Measurements from ENCODE around the gene COL27A1. TPM values are rescaled to one million over a fixed set of nuclear protein-coding genes. Genes with fewer than 3 reads are reported as not detected.

COL27A1 gene
- total RNA-seq, 2 experiments from 2014 or later = not detected

DNA sequence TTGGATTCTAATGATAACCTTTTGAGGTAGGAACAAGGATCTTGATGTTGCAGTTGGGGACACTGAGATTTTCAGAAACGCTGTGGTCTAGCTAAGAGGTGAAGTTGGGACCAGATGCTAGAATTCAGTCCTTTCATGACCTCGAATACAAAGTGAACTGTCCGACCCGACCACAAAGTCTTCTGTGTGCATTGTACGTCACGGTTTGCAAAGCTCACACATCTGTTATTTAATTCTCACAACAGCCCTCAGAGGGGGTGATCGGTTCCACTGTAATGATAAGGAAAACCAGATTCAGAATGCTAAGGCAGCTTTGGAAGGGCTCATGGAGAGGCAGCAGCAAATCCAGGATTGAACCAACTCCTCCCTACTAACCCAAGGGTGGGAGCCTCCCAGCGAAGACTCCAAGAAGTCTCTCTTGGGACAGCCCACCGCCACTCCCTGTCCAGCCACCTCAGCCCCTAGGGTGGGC lies 39.6 kb upstream of the COL27A1 start:
- TF ChIP-seq EZH2phosphoT487 (IDR thresholded peaks at IDR 0.05; ENCODE audit: borderline replicate concordance, low read depth, low read length) (no peak), CTCF (conservative IDR thresholded peaks at IDR 0.05; ENCODE audit: low read length) (no peak)
- CTCF ChIA-PET (ENCODE audit: unreplicated experiment) = no interaction called here
- Histone ChIP-seq H3K27ac (ENCODE audit: low read depth, low read length, poor library complexity, severe bottlenecking) (no peak overlapping the region), H3K4me1 (ENCODE audit: insufficient read depth, low read length, poor library complexity, severe bottlenecking) (no peaks in the 10 kb centered on the region), H3K9me2 (ENCODE audit: insufficient read depth, low read length) (no peaks in the 10 kb centered on the region), H3K36me3 (ENCODE audit: insufficient read depth, low read length) (no peaks in the 10 kb centered on the region), H3K79me2 (ENCODE audit: insufficient read depth, low read depth, low read length) (no peaks in the 10 kb centered on the region), H2AFZ (ENCODE audit: low read length) (no peak overlapping the region), H4K20me1 (ENCODE audit: insufficient read depth, low read length) (no peaks in the 10 kb centered on the region), H3K4me2 (ENCODE audit: low read length) (no peak overlapping the region), H3K4me3 (ENCODE audit: low read depth, low read length, poor library complexity, severe bottlenecking) (no peak overlapping the region), H3K9me3 (ENCODE audit: low read length) (no peaks in the 10 kb centered on the region)
- intact Hi-C loops (cut with micrococcal nuclease; ENCODE audit: unreplicated experiment) = no loop called here
- no peak for DNase-seq (ENCODE audit: low spot score)
- BruUV-seq (replicated peaks) = no TSS peak
- POLR2A ChIA-PET = no interaction called here

DNA sequence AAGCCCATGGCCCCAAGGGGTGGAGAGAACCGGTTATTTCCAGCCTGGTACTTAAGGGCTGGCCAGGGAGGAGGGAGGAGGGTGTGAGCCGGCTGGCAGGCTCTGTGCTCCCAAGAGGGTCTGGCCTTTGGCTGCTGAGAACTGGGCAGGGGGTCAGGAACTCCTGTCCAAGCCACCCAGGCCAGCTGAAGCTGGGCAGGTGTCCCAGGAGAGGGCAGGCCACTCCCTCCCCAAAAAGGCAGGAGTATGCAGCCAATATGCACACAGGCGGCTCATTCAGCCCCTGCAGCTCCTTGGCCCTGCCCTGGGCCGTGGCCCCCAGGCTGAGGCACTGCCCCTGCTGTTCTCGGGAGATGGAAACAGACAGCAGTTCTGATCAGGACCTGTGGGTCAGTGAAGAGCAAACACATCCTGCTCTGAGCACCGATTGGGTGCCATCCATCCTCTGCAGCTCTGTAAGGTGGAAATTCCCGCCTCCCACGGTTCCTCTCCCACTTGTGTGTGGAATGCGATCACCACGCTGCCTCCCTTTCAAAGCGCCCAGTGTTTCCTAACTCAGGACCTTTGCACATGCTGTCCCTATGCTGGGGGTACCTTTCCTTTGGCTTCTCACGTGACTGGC lies 39.1 kb upstream of the COL27A1 start:
- no peaks in the 10 kb centered on the region for H3K4me1 ChIP-seq (ENCODE audit: insufficient read depth, low read length, poor library complexity, severe bottlenecking)
- no peak for DNase-seq (ENCODE audit: low spot score)
- no peak overlapping the region for H2AFZ ChIP-seq (ENCODE audit: low read length)
- ChIA-PET POLR2A (no interaction called here), CTCF (ENCODE audit: unreplicated experiment) (no interaction called here)
- H3K27ac ChIP-seq (ENCODE audit: low read depth, low read length, poor library complexity, severe bottlenecking) = no peak overlapping the region
- intact Hi-C loops (cut with micrococcal nuclease; ENCODE audit: unreplicated experiment) = no loop called here
- no peaks in the 10 kb centered on the region for H3K79me2 ChIP-seq (ENCODE audit: insufficient read depth, low read depth, low read length)
- H4K20me1 ChIP-seq (ENCODE audit: insufficient read depth, low read length) = no peaks in the 10 kb centered on the region
- TF ChIP-seq CTCF (conservative IDR thresholded peaks at IDR 0.05; ENCODE audit: low read length) = no peak
- no peak for TF ChIP-seq EZH2phosphoT487 (IDR thresholded peaks at IDR 0.05; ENCODE audit: borderline replicate concordance, low read depth, low read length)
- no peak overlapping the region for H3K4me3 ChIP-seq (ENCODE audit: low read depth, low read length, poor library complexity, severe bottlenecking)
- H3K9me3 ChIP-seq (ENCODE audit: low read length) = no peaks in the 10 kb centered on the region
- H3K9me2 ChIP-seq (ENCODE audit: insufficient read depth, low read length) = no peaks in the 10 kb centered on the region
- no TSS peak for BruUV-seq (replicated peaks)
- H3K36me3 ChIP-seq (ENCODE audit: insufficient read depth, low read length) = no peaks in the 10 kb centered on the region
- no peak overlapping the region for H3K4me2 ChIP-seq (ENCODE audit: low read length)

DNA sequence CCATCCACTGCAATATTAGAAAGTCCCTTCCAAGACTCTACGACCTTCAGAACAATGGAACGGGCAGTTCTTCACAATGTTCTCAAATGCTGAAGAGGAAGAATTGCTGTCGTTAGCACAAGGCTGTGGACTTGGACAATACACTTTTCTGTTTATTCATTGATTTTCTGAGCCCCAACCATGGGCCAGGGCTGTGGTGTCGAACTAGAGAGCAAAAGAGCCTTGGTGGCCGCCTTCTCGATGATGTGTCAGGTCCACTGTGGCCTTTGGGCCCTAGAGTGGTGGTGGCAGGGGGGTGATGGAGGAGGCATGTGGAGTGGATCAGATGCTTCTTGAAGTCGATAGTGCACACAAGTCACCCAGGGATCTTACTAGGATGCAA lies 37.7 kb upstream of the COL27A1 start:
- ChIA-PET POLR2A (no interaction called here), CTCF (ENCODE audit: unreplicated experiment) (interaction anchor here (0.6 kb wide), 1 partner anchor 1249 kb away, joined by 3 read pairs; no protein-coding TSS in a partner anchor)
- DNase-seq (ENCODE audit: low spot score) = no peak
- H3K4me3 ChIP-seq (ENCODE audit: low read depth, low read length, poor library complexity, severe bottlenecking) = no peak overlapping the region
- H3K4me2 ChIP-seq (ENCODE audit: low read length) = no peak overlapping the region
- H3K79me2 ChIP-seq (ENCODE audit: insufficient read depth, low read depth, low read length) = no peaks in the 10 kb centered on the region
- H3K9me3 ChIP-seq (ENCODE audit: low read length) = no peaks in the 10 kb centered on the region
- H4K20me1 ChIP-seq (ENCODE audit: insufficient read depth, low read length) = no peaks in the 10 kb centered on the region
- no peaks in the 10 kb centered on the region for H3K36me3 ChIP-seq (ENCODE audit: insufficient read depth, low read length)
- H3K4me1 ChIP-seq (ENCODE audit: insufficient read depth, low read length, poor library complexity, severe bottlenecking) = no peaks in the 10 kb centered on the region
- H2AFZ ChIP-seq (ENCODE audit: low read length) = no peak overlapping the region
- intact Hi-C loops (cut with micrococcal nuclease; ENCODE audit: unreplicated experiment) = no loop called here
- H3K27ac ChIP-seq (ENCODE audit: low read depth, low read length, poor library complexity, severe bottlenecking) = no peak overlapping the region
- H3K9me2 ChIP-seq (ENCODE audit: insufficient read depth, low read length) = no peaks in the 10 kb centered on the region
- TF ChIP-seq EZH2phosphoT487 (IDR thresholded peaks at IDR 0.05; ENCODE audit: borderline replicate concordance, low read depth, low read length) (no peak), CTCF (conservative IDR thresholded peaks at IDR 0.05; ENCODE audit: low read length) (no peak)
- no TSS peak for BruUV-seq (replicated peaks)
